H1 (cell line): ENCODE results near the gene PPP1R12C. TPM values are rescaled to one million over a fixed set of nuclear protein-coding genes. Genes with fewer than 3 reads are reported as not detected.

ENCODE experiments used
- CTCF ChIA-PET: fragments of 300-600 bp; sonication (Branson Sonifier 250); formaldehyde crosslinking; loops from one replicate; lab custom pipeline; 2021; ENCODE audit not compliant: partially characterized antibody; lab: Charles Lee
- POLR2A ChIA-PET: fragments of 300-600 bp; sonication (Branson Sonifier 250); formaldehyde crosslinking; loops from one replicate; lab custom pipeline; 2021; ENCODE audit warnings: inconsistent platforms; ENCODE audit not compliant: partially characterized antibody; lab: Charles Lee
- DNase-seq, 2 experiments: peaks; one replicate each; pipeline versions ENCODE4 v3.0.0 to v3.0.0-alpha.2; 2010 to 2022; ENCODE audit warnings: low spot score in 2 of 2, low read depth in 1 of 2, mixed read lengths in 1 of 2
- FAIRE-seq: peaks from 2 replicates; lab custom pipeline; 2011; peaks lifted over from hg19 to GRCh38; lab: Jason Lieb, UNC
- H2AFZ ChIP-seq: 2 replicates; pipeline ENCODE4 v1.8.1; 2012; ENCODE audit warnings: low read length, inconsistent platforms
- H2AK5ac ChIP-seq: 2 replicates; pipeline ENCODE4 v1.6.1; 2013; ENCODE audit warnings: low read depth, low read length
- H2BK120ac ChIP-seq: replicated peaks from 2 replicates; pipeline ENCODE3; 2013; ENCODE audit warnings: low read depth, low read length, inconsistent platforms
- H2BK12ac ChIP-seq: 2 replicates; pipeline ENCODE4 v1.6.1; 2013; ENCODE audit warnings: low read depth, low read length
- H2BK15ac ChIP-seq: 2 replicates; pipeline ENCODE4 v1.6.1; 2013; ENCODE audit warnings: low read length
- H2BK20ac ChIP-seq: 2 replicates; pipeline ENCODE4 v1.6.1; 2013; ENCODE audit warnings: low read length
- H2BK5ac ChIP-seq: 2 replicates; pipeline ENCODE4 v1.6.1; 2013; ENCODE audit warnings: low read depth, low read length
- H3K14ac ChIP-seq: 2 replicates; pipeline ENCODE4 v1.6.1; 2013; ENCODE audit warnings: inconsistent platforms; ENCODE audit not compliant: insufficient read length
- H3K18ac ChIP-seq: 2 replicates; pipeline ENCODE4 v1.6.1; 2013; ENCODE audit warnings: low read length; ENCODE audit errors: extremely low read depth
- H3K23ac ChIP-seq: 2 replicates; pipeline ENCODE4 v1.6.1; 2013; ENCODE audit warnings: inconsistent platforms; ENCODE audit not compliant: insufficient read length
- H3K23me2 ChIP-seq: 2 replicates; pipeline ENCODE4 v1.6.1; 2013; ENCODE audit warnings: low read depth, low read length
- H3K27ac ChIP-seq: 2 replicates; pipeline ENCODE4 v1.6.1; 2011; ENCODE audit warnings: low read depth, low read length, inconsistent platforms
- H3K27me3 ChIP-seq, 4 experiments: replicated peaks in 1 of 4; 1 replicate in 1 of 4; 2 replicates in 3 of 4; pipeline versions ENCODE4 v1.6.1 to v1.8.1; 2011 to 2013; ENCODE audit warnings: low read length in 3 of 4, mild to moderate bottlenecking in 3 of 4, inconsistent platforms in 2 of 4, mixed read lengths in 2 of 4, moderate library complexity in 1 of 4; ENCODE audit not compliant: control insufficient read depth in 3 of 4, insufficient read depth in 3 of 4; ENCODE audit errors: extremely low read depth in 1 of 4
- H3K36me3 ChIP-seq, 4 experiments: 2 replicates each; pipeline versions ENCODE4 v1.6.1 to v1.8.1; 2011 to 2013; ENCODE audit warnings: mild to moderate bottlenecking in 4 of 4, low read length in 3 of 4, moderate library complexity in 2 of 4, control low read depth in 1 of 4, inconsistent platforms in 1 of 4; ENCODE audit not compliant: insufficient read depth in 4 of 4, control insufficient read depth in 2 of 4
- H3K4ac ChIP-seq: replicated peaks from 2 replicates; pipeline ENCODE3; 2013; ENCODE audit warnings: low read length, low read depth, mixed read lengths, inconsistent platforms; ENCODE audit not compliant: insufficient read length
- H3K4me1 ChIP-seq, 4 experiments: replicated peaks in 1 of 4; 1 replicate in 1 of 4; 2 replicates in 3 of 4; pipeline versions ENCODE4 v1.6.1 to v1.8.1; 2011 to 2013; ENCODE audit warnings: low read length in 3 of 4, inconsistent platforms in 2 of 4, mixed read lengths in 1 of 4; ENCODE audit not compliant: insufficient read depth in 4 of 4, control insufficient read depth in 3 of 4
- H3K4me2 ChIP-seq, 2 experiments: 2 replicates each; pipeline versions ENCODE4 v1.6.1 to v1.8.1; 2011 to 2013; ENCODE audit warnings: low read depth in 2 of 2, low read length in 2 of 2, control low read depth in 1 of 2, inconsistent platforms in 1 of 2, mild to moderate bottlenecking in 1 of 2; ENCODE audit not compliant: insufficient read depth in 1 of 2
- H3K4me3 ChIP-seq, 4 experiments: fragments of 200-600, 300-600 bp in 1 of 4; sonication (generic), shearing (Covaris generic), sonication (Bioruptor Twin) in 1 of 4; 2 replicates each; pipeline versions ENCODE4 v1.5.1 to v1.8.1; 2011 to 2016; ENCODE audit warnings: low read length in 4 of 4, low read depth in 3 of 4, control low read depth in 2 of 4, inconsistent platforms in 2 of 4, mild to moderate bottlenecking in 2 of 4, mixed read lengths in 1 of 4, moderate library complexity in 1 of 4; ENCODE audit not compliant: insufficient read depth in 2 of 4; ENCODE audit errors: extremely low read depth in 1 of 4
- H3K56ac ChIP-seq: replicated peaks from 2 replicates; pipeline ENCODE3; 2013; ENCODE audit warnings: low read depth, mild to moderate bottlenecking, mixed read lengths, low read length, inconsistent platforms; ENCODE audit not compliant: insufficient read length
- H3K79me1 ChIP-seq: 2 replicates; pipeline ENCODE4 v1.6.1; 2013; ENCODE audit warnings: low read depth, low read length, control low read depth
- H3K79me2 ChIP-seq, 2 experiments: 2 replicates each; pipeline versions ENCODE4 v1.6.1 to v1.8.1; 2012 to 2013; ENCODE audit warnings: low read length in 2 of 2, mild to moderate bottlenecking in 2 of 2, inconsistent platforms in 1 of 2; ENCODE audit not compliant: insufficient read depth in 2 of 2, control insufficient read depth in 1 of 2
- H3K9ac ChIP-seq, 4 experiments: replicated peaks in 1 of 4; 1 replicate in 1 of 4; 2 replicates in 3 of 4; pipeline versions ENCODE4 v1.6.1 to v1.8.1; 2011 to 2013; ENCODE audit warnings: low read depth in 3 of 4, low read length in 3 of 4, control low read depth in 2 of 4, mild to moderate bottlenecking in 2 of 4, moderate library complexity in 2 of 4, inconsistent platforms in 1 of 4; ENCODE audit errors: extremely low read depth in 1 of 4
- H3K9me3 ChIP-seq, 2 experiments: 2 replicates each; pipeline versions ENCODE4 v1.6.1 to v1.8.1; 2012 to 2013; ENCODE audit warnings: mild to moderate bottlenecking in 2 of 2, moderate library complexity in 2 of 2, control low read depth in 1 of 2, inconsistent platforms in 1 of 2, low read depth in 1 of 2, low read length in 1 of 2, mixed read lengths in 1 of 2; ENCODE audit not compliant: insufficient read depth in 2 of 2
- H4K20me1 ChIP-seq, 2 experiments: replicated peaks in 1 of 2; 2 replicates each; pipeline versions ENCODE3 to v1.8.1; 2011 to 2013; ENCODE audit warnings: inconsistent platforms in 2 of 2, low read length in 2 of 2, mild to moderate bottlenecking in 1 of 2; ENCODE audit not compliant: insufficient read depth in 2 of 2, control insufficient read depth in 1 of 2
- H4K5ac ChIP-seq: 2 replicates; pipeline ENCODE4 v1.6.1; 2013; ENCODE audit warnings: low read length, low read depth, mixed read lengths, inconsistent platforms; ENCODE audit not compliant: insufficient read length
- H4K8ac ChIP-seq: 2 replicates; pipeline ENCODE4 v1.8.0; 2013; ENCODE audit warnings: mild to moderate bottlenecking, moderate library complexity, low read length, inconsistent platforms; ENCODE audit not compliant: insufficient read depth; ENCODE audit errors: extremely low read depth
- H4K91ac ChIP-seq: replicated peaks from 2 replicates; pipeline ENCODE3; 2013; ENCODE audit warnings: low read length, mixed read lengths, inconsistent platforms; ENCODE audit not compliant: insufficient read length
- POLR2A ChIP-seq, 2 experiments: IDR thresholded peaks; 1 replicate in 1 of 2; 2 replicates in 1 of 2; pipeline ENCODE4 v1.6.1; 2011; ENCODE audit warnings: low read depth in 2 of 2, low read length in 2 of 2, mild to moderate bottlenecking in 2 of 2; ENCODE audit errors: control extremely low read depth in 1 of 2
- POLR2AphosphoS5 ChIP-seq: IDR thresholded peaks from 2 replicates; pipeline ENCODE4 v1.6.1; 2011; ENCODE audit warnings: low read depth, low read length
- SP4 ChIP-seq: IDR thresholded peaks from 2 replicates; pipeline ENCODE4 v1.6.1; 2012; ENCODE audit warnings: low read length, inconsistent platforms
- WGBS, 2 experiments: shearing (Covaris generic) in 1 of 2; methylation state at CpG; one replicate each; pipeline versions ENCODE4 v1.1.6 to v1.1.7; 2013 to 2015; ENCODE audit warnings: low lambda C conversion rate in 2 of 2, mixed read lengths in 2 of 2, inconsistent platforms in 1 of 2, low coverage in 1 of 2, missing lambda C conversion rate in 1 of 2; ENCODE audit not compliant: insufficient replicate concordance in 2 of 2, insufficient coverage in 1 of 2, insufficient read length in 1 of 2; ENCODE audit errors: extremely low coverage in 1 of 2, missing lambda C conversion rate in 1 of 2; 5-methylcytosine and 5-hydroxymethylcytosine counted together
- polyA plus RNA-seq, 7 experiments: library from polyadenylated mRNA; depleted of rRNA in 3 of 7; stranded (reverse) in 5 of 7; unstranded in 2 of 7; fragments of >200 nt in 5 of 7; fragments of 200-250 nt in 2 of 7; gene quantifications; 1 replicate in 5 of 7; 2 replicates in 1 of 7; 4 replicates in 1 of 7; pipeline versions ENCODE4 v1.2.1 to v1.2.3, GENCODE V29; 2011 to 2013; ENCODE audit warnings: missing spikeins in 2 of 7, mixed read lengths in 2 of 7
- total RNA-seq: library from RNA; stranded (reverse); fragmentation: NEBNext Ultra II Directional; extraction: Animal tissue kit (Norgen Biotek cat#: 25700); gene quantifications from 2 replicates; pipeline ENCODE4 v1.2.1, GENCODE V29; 2021

Gene PPP1R12C
- total and polyA plus RNA-seq, 2 of the 8 experiments (the other 6 are each of a cell fraction or from before 2014, with no cell fraction given) = 31.7 to 71.5 TPM

- no peak for FAIRE-seq
These were observed 29.4 kb downstream of the PPP1R12C start for GRCh38 chr19:55088021-55088451.

More at GRCh38 chr19:55088021-55088451, 29.4 kb downstream of the PPP1R12C start:
- Histone ChIP-seq H3K79me1 (no peaks in the 10 kb centered on the region; the same call in 1 of the 2 replicates), H4K20me1 (peaks cover 14 to 15% of the 10 kb centered on the region in 2 experiments), H3K4me1 (peaks cover 0 to 37% (median 24%) of the 10 kb centered on the region in 4 experiments; a peak in 6 of 7 replicates), H3K9me3 (no peaks in the 10 kb centered on the region), H3K4me3 (peak overlapping the region in 3 of 4 experiments; percentile 70 to 84 (median 75); a peak in 5 of 8 replicates), H2BK20ac (no peak overlapping the region), H3K4ac (no peak overlapping the region), H2AK5ac (peak overlapping the region; percentile 26; the same call in 1 of the 2 replicates), H3K4me2 (peak overlapping the region; percentile 71 to 98), H2BK5ac (no peak overlapping the region), H3K23me2 (peaks cover 21% of the 10 kb centered on the region), H3K36me3 (peaks cover 0 to 5% (median 2%) of the 10 kb centered on the region in 4 experiments; a peak in 2 of 8 replicates), H3K14ac (no peak overlapping the region), H4K8ac (no peak overlapping the region), H2AFZ (no peak overlapping the region), H3K56ac (no peak overlapping the region), H3K18ac (peak overlapping the region; percentile 48; the same call in 1 of the 2 replicates), H4K91ac (no peak overlapping the region)
- no peak for DNase-seq
- POLR2A ChIA-PET = interaction anchor here (0.5 to 8.7 kb wide), 8 partner anchors 7 to 1217 kb away, joined by 3 to 72 read pairs (median 10); partner anchors contain the start of genes EPS8L1 and PPP1R12C
- CTCF ChIA-PET = interaction anchor here (0.6 to 4.5 kb wide), 23 partner anchors 8 to 296 kb away, joined by 3 to 26 read pairs (median 5); partner anchors contain the start of genes DNAAF3, EPS8L1, PPP1R12C and TMEM238
- peak; percentile 38; the same call in 1 of the 2 replicates for TF ChIP-seq POLR2AphosphoS5
- TF ChIP-seq SP4 = no peak
- TF ChIP-seq POLR2A (IDR thresholded peaks at IDR 0.05; ENCODE audit: control extremely low read depth in 1 of 2, low read depth in 2 of 2, low read length in 2 of 2) = peak in 1 of 2 experiments; percentile 10; a peak in 2 of 3 replicates
- TF ChIP-seq, all 59 proteins: peak for 2
- H2BK15ac ChIP-seq = peak overlapping the region; percentile 61; the same call in 1 of the 2 replicates
- WGBS, 2 experiments = 77% methylated on average over 12 of the region's 12 CpGs; no CpG with 5 or more reads in 1 of the 2 experiments
- no peak overlapping the region for H3K27ac ChIP-seq
- no peaks in the 10 kb centered on the region for H3K79me2 ChIP-seq
- no peak overlapping the region; a peak in 1 of 7 replicates for H3K9ac ChIP-seq
- no peak overlapping the region for H4K5ac ChIP-seq
- H3K23ac ChIP-seq = no peak overlapping the region
- no peak overlapping the region for H2BK12ac ChIP-seq
- no peak overlapping the region for H2BK120ac ChIP-seq
- H3K27me3 ChIP-seq = peaks cover 0 to 3% (median 1%) of the 10 kb centered on the region in 4 experiments; a peak in 3 of 7 replicates
